Thyroid gland (tissue), 4 donors: ENCODE results near the gene CTDSP2.
"Not testable (repeated sequence)": the region's sequence is repeated elsewhere in the genome, so short reads cannot be mapped to it uniquely, and the experiment has no call there.

ENCODE experiments used
- POLR2A ChIP-seq, 2 donors: fragments of 450-650 bp; IDR thresholded peaks; one replicate each; pipeline ENCODE4 v1.6.1; 2017; ENCODE audit warnings: antibody characterized with exemption in 2 of 2, mild to moderate bottlenecking in 2 of 2, moderate library complexity in 1 of 2
- TF ChIP-seq, protein P1 (sequence below), 6 experiments: fragments of 200-600 bp in 3 of 6; fragments of 450-650 bp in 3 of 6; sonication (generic) in 3 of 6; IDR thresholded peaks; one replicate each; pipeline ENCODE4 v1.5.1; 2016 to 2019; ENCODE audit warnings: antibody characterized with exemption in 6 of 6, mild to moderate bottlenecking in 2 of 6, inconsistent platforms in 1 of 6, moderate library complexity in 1 of 6

DNA sequence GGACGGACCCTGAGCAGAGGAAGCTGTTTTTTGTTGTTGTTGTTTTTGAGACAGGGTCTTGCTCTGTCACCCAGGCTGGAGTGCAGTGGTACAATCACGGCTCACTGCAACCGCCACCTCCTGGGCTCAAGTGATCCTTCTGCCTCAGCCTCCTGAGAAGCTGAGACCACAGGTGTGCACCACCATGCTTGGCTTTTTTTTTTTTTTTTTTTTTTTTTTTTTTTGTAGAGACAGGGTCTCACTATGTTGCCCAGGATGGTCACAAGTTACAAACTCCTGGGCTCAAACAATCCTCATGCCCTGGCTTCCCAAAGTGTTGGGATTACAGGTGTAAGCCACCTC, 28.6 kb downstream of the CTDSP2 start:
- TF ChIP-seq, protein P1, sequence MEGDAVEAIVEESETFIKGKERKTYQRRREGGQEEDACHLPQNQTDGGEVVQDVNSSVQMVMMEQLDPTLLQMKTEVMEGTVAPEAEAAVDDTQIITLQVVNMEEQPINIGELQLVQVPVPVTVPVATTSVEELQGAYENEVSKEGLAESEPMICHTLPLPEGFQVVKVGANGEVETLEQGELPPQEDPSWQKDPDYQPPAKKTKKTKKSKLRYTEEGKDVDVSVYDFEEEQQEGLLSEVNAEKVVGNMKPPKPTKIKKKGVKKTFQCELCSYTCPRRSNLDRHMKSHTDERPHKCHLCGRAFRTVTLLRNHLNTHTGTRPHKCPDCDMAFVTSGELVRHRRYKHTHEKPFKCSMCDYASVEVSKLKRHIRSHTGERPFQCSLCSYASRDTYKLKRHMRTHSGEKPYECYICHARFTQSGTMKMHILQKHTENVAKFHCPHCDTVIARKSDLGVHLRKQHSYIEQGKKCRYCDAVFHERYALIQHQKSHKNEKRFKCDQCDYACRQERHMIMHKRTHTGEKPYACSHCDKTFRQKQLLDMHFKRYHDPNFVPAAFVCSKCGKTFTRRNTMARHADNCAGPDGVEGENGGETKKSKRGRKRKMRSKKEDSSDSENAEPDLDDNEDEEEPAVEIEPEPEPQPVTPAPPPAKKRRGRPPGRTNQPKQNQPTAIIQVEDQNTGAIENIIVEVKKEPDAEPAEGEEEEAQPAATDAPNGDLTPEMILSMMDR (IDR thresholded peaks at IDR 0.05): not testable (repeated sequence)
- TF ChIP-seq POLR2A (IDR thresholded peaks at IDR 0.05): not testable (repeated sequence)
